Mucosa of descending colon (tissue), 3 donors: ENCODE measurements around the gene MED12L. TPM values are rescaled to one million over a fixed set of nuclear protein-coding genes. Genes with fewer than 3 reads are reported as not detected.
A peak's percentile ranks its signal among the peaks of the same experiment; 100 is the strongest.

Source experiments
- ATAC-seq: fragments of 200-7000 bp; cut with Tn5 transposase; one replicate; pipeline ENCODE4 v1.9.1; 2020; ENCODE audit warnings: mild to moderate bottlenecking, moderate library complexity
- DNase-seq, 3 donors: peaks; one replicate each; pipeline ENCODE4 v3.0.0-alpha.2; 2020
- H3K36me3 ChIP-seq: fragments of 200-600 bp; one replicate; pipeline ENCODE4 v1.8.0; 2021; ENCODE audit warnings: low read depth, mild to moderate bottlenecking
- H3K4me1 ChIP-seq: fragments of 200-600 bp; one replicate; pipeline ENCODE4 v1.8.0; 2021; ENCODE audit warnings: low read depth, mild to moderate bottlenecking
- H3K4me3 ChIP-seq: fragments of 200-600 bp; one replicate; pipeline ENCODE4 v1.8.0; 2021; ENCODE audit warnings: mild to moderate bottlenecking
- H3K9me3 ChIP-seq: fragments of 200-600 bp; one replicate; pipeline ENCODE4 v1.8.0; 2021; ENCODE audit warnings: mild to moderate bottlenecking
- intact Hi-C, 2 donors: fragments of 100-400 bp; cut with DNase I in 1 of 2; cut with micrococcal nuclease in 1 of 2; formaldehyde crosslinking; loops; one replicate each; pipeline versions ENCODE4 v1.11.0 to v1.11.1; 2022; cut with DNase I, micrococcal nuclease
- total RNA-seq, 3 donors: library from RNA; stranded (reverse); fragmentation: NEBNext Ultra II Directional in 2 of 3; extraction: Animal tissue kit (Norgen Biotek cat#: 25700) in 2 of 3; gene quantifications; one replicate each; pipeline versions ENCODE4 v1.2.1 to v1.2.4, GENCODE V29; 2021 to 2023
- TF ChIP-seq, protein P1 (sequence below): fragments of 200-600 bp; IDR thresholded peaks from one replicate; pipeline ENCODE4 v1.8.0; 2022; ENCODE audit warnings: antibody characterized with exemption, mild to moderate bottlenecking
- donor health status: DM: no; HTN: no; CAD: no; lungs with moderate emphysema.
- donor health status: DM: no; HTN: no; CAD: no.
- donor health status: DM: no; HTN: yes; CAD: no.

MED12L gene
- total RNA-seq, 3 donors from 2014 or later, result 0.39 to 2.4 (median 0.55) TPM

DNA sequence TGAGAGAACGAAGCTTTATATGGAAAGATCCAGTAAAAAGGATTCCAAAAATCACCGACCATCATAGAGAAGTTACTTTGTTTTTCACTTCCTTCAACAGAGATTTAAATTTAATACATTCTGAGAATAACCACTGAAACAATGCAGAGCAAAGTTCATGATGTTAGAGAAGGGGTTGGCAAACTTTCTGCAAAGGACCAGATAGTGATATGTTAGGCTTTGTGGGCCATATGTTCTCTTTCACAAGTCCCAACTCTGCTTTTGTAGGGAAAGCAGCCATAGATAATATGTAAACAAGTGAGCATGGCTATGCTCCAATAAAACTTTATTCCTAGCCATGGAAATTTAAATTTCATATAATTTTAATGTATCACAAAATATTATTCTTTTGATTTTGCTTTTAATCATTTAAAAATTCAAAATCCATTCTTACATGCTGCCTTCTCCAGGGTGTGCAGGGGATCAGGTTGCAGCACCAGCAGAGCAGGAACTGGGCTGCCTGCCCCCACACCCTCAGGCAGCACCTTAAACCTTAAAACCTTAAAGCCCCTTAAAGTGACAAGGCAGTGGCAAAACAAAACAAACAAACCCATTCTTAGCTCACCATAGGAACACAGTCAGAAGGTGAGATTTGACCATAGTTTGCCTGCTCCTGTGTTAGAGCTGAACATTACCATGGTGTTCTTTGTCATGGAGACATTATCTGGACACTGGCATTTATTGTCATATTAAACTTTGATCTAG, 392.3 kb downstream of the MED12L start:
- intact Hi-C loops, result no loop called here
- no peak for ATAC-seq
- no peak for DNase-seq
- Histone ChIP-seq H3K4me1 (no peaks in the 10 kb centered on the region), H3K4me3 (no peak overlapping the region), H3K36me3 (no peaks in the 10 kb centered on the region), H3K9me3 (peaks cover 3% of the 10 kb centered on the region)
- TF ChIP-seq, protein P1, sequence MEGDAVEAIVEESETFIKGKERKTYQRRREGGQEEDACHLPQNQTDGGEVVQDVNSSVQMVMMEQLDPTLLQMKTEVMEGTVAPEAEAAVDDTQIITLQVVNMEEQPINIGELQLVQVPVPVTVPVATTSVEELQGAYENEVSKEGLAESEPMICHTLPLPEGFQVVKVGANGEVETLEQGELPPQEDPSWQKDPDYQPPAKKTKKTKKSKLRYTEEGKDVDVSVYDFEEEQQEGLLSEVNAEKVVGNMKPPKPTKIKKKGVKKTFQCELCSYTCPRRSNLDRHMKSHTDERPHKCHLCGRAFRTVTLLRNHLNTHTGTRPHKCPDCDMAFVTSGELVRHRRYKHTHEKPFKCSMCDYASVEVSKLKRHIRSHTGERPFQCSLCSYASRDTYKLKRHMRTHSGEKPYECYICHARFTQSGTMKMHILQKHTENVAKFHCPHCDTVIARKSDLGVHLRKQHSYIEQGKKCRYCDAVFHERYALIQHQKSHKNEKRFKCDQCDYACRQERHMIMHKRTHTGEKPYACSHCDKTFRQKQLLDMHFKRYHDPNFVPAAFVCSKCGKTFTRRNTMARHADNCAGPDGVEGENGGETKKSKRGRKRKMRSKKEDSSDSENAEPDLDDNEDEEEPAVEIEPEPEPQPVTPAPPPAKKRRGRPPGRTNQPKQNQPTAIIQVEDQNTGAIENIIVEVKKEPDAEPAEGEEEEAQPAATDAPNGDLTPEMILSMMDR, result no peak

DNA sequence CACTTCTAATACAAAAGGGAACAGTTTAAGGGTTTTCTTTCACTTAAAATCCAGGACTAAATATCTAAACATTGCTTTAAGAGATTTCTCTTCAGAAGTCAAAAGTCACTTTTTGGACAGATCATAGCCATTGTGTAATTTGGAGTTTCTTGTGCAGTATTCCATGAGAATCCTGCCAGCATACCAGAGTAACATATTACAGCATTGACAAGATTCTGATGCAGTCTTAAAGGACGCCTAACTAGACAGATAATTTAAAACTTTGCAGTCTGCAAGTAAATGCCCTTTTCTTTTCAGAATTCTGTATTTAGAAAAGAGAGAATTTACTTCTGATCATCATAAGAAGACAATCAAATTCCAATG, 392.9 kb downstream of the MED12L start:
- Histone ChIP-seq H3K36me3 (no peaks in the 10 kb centered on the region), H3K4me1 (no peaks in the 10 kb centered on the region), H3K4me3 (no peak overlapping the region), H3K9me3 (peaks cover 3% of the 10 kb centered on the region)
- ATAC-seq, result no peak
- no peak for DNase-seq
- intact Hi-C loops, result no loop called here
- TF ChIP-seq, protein P1, result no peak

DNA sequence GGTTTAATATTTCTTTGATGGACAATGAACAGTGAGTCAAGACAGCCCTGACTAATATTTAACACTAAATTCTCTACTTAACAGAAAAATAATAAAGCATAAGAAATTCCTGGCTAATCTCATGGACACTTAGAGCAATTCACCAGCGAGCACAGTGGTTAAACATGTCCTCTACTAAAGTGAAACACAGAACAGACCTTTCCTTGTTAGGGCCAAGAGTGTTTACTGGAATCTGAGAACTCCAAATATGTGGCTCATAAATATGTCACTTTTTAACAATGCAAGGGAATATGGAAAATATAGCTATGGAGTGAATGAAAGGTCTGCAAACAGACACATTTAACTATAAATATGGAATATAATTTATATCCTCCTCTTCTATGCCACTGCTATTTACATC, 394.0 kb downstream of the MED12L start:
- peaks cover 3% of the 10 kb centered on the region for H3K9me3 ChIP-seq
- ATAC-seq (no peak), DNase-seq (no peak)
- no peaks in the 10 kb centered on the region for H3K4me1 ChIP-seq
- intact Hi-C loops, result no loop called here
- H3K4me3 ChIP-seq, result no peak overlapping the region
- TF ChIP-seq, protein P1, result no peak
- no peaks in the 10 kb centered on the region for H3K36me3 ChIP-seq

DNA sequence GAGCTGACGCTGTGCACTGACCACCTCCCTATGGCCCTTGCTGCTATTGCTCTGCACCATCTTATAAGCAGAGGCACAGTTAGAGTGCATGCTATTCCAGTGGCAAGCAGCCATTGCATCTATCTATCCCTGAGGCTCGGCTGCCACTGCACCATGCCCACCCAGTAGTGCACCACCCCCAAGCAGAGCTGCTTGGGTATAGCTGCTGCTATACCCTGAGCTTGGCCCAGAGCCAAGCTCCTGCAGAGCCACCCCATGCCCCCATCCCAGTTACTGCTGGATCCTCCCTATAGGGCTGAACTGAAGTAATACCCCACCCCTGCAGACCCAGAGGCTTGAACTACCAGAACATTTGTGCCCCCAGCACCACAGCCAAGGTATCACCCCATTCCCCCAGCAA, 395.0 kb downstream of the MED12L start:
- Histone ChIP-seq H3K36me3 (no peaks in the 10 kb centered on the region), H3K4me3 (no peak overlapping the region), H3K9me3 (peaks cover 3% of the 10 kb centered on the region), H3K4me1 (no peaks in the 10 kb centered on the region)
- TF ChIP-seq, protein P1, result no peak
- ATAC-seq, result no peak
- intact Hi-C loops, result no loop called here
- no peak for DNase-seq

DNA sequence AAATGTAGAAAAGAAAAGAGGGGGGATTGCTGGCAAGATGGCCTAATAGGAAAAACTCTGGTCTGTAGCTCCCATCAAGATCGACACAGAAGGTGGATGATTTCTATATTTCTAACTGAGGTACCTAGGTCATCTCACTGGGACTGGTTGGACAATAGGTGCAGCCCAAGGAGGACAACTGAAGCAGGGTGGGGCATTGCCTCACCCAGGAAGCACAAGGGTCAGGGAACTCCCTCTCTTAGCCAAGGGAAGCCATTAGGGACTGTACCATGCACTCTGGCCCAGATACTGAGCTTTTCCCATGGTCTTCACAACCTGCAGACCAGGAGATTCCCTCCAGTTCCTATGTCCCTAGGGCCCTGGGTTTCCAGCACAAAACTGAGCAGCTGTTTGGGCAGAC, 398.0 kb downstream of the MED12L start:
- no peaks in the 10 kb centered on the region for H3K4me1 ChIP-seq
- no peak overlapping the region for H3K4me3 ChIP-seq
- peak in 2 of 3 donors; percentile 19 to 37 for DNase-seq
- peaks cover 3% of the 10 kb centered on the region for H3K9me3 ChIP-seq
- ATAC-seq, result peak; percentile 65
- intact Hi-C loops, result no loop called here
- no peaks in the 10 kb centered on the region for H3K36me3 ChIP-seq
- TF ChIP-seq, protein P1, result no peak
